ENCODE results near the gene DNAJC16.
"Not testable (repeated sequence)": the region's sequence is repeated elsewhere in the genome, so short reads cannot be mapped to it uniquely, and the experiment has no call there.

Gene DNAJC16

GRCh38 chr1:15507278-15507677 lies 19.4 kb upstream of the DNAJC16 start:
- no peak for DNase-seq (ENCODE audit: low read depth in 2 of 2)

- no peak for DNase-seq (ENCODE audit: low read depth in 2 of 2)
Measured at GRCh38 chr1:15508700-15509487, 17.8 kb upstream of the DNAJC16 start.

GRCh38 chr1:15509586-15509985 lies 17.1 kb upstream of the DNAJC16 start:
- no peak for DNase-seq (ENCODE audit: low read depth in 2 of 2)

GRCh38 chr1:15510611-15511405 lies 15.8 kb upstream of the DNAJC16 start:
- DNase-seq (ENCODE audit: low read depth in 2 of 2): no peak

- no peak for DNase-seq (ENCODE audit: low read depth in 2 of 2)
Measured at GRCh38 chr1:15513192-15513591, 13.5 kb upstream of the DNAJC16 start.

GRCh38 chr1:15513919-15514318 lies 12.7 kb upstream of the DNAJC16 start:
- no peak for DNase-seq (ENCODE audit: low read depth in 2 of 2)

GRCh38 chr1:15514557-15514956 lies 12.1 kb upstream of the DNAJC16 start:
- not testable (repeated sequence) for DNase-seq (ENCODE audit: low read depth in 2 of 2)

- no peak for DNase-seq (ENCODE audit: low read depth in 2 of 2)
Measured at GRCh38 chr1:15515022-15515663, 11.5 kb upstream of the DNAJC16 start.

- DNase-seq (ENCODE audit: low read depth in 2 of 2): no peak
Measured at GRCh38 chr1:15519625-15520024, 7.0 kb upstream of the DNAJC16 start.

- not testable (repeated sequence) for DNase-seq (ENCODE audit: low read depth in 2 of 2)
Measured at GRCh38 chr1:15521206-15521906, 5.3 kb upstream of the DNAJC16 start.

- no peak for DNase-seq (ENCODE audit: low read depth in 2 of 2)
Measured at GRCh38 chr1:15522551-15522950, 4.1 kb upstream of the DNAJC16 start.

- DNase-seq (ENCODE audit: low read depth in 2 of 2): no peak
Measured at GRCh38 chr1:15523104-15524020, 3.3 kb upstream of the DNAJC16 start.

- DNase-seq (ENCODE audit: low read depth in 2 of 2): no peak
Measured at GRCh38 chr1:15524021-15524282, 2.7 kb upstream of the DNAJC16 start, which contains the start of gene CASP9. Gene CASP9 (minus strand): TSS chr1:15524215. CDS start chr1:15524200, 15 bp downstream.

GRCh38 chr1:15524283-15525049 lies 2.2 kb upstream of the DNAJC16 start:
- peak; percentile 98 for DNase-seq (ENCODE audit: low read depth in 2 of 2)

- peak; percentile 98 to 99 for DNase-seq (ENCODE audit: low read depth in 2 of 2)
Measured at GRCh38 chr1:15525050-15526020, 1.3 kb upstream of the DNAJC16 start.

GRCh38 chr1:15526021-15526489 lies 593 bp upstream of the DNAJC16 start:
- no peak for DNase-seq (ENCODE audit: low read depth in 2 of 2)

- DNase-seq (ENCODE audit: low read depth in 2 of 2): no peak
Measured at GRCh38 chr1:15531003-15531402, 4.4 kb downstream of the DNAJC16 start.

- no peak for DNase-seq (ENCODE audit: low read depth in 2 of 2)
Measured at GRCh38 chr1:15531682-15532081, 5.0 kb downstream of the DNAJC16 start.

GRCh38 chr1:15538771-15539170 lies 12.1 kb downstream of the DNAJC16 start:
- DNase-seq (ENCODE audit: low read depth in 2 of 2): no peak

Data from stimulated activated CD8-positive, alpha-beta memory T cell treated with anti-CD3 and anti-CD28 coated beads, Interleukin-15, amount 100 ng/mL, for 48 hours (primary cell).